ENCODE data around the gene GNAT3. TPM values are rescaled to one million over a fixed set of nuclear protein-coding genes. Genes with fewer than 3 reads are reported as not detected.

Gene GNAT3
- total RNA-seq, 1 experiment from 2014 or later = not detected

- Mint-ChIP-seq H3K36me3 (ENCODE audit: insufficient read depth, unreplicated experiment) (no peaks in the 10 kb centered on the region), H3K4me1 (ENCODE audit: low read depth, unreplicated experiment) (peaks cover 8% of the 10 kb centered on the region), H3K27me3 (ENCODE audit: unreplicated experiment) (no peaks in the 10 kb centered on the region), H3K9me3 (ENCODE audit: low read depth, unreplicated experiment) (no peaks in the 10 kb centered on the region), H3K27ac (ENCODE audit: unreplicated experiment) (no peak overlapping the region), H3K4me3 (ENCODE audit: low read depth, unreplicated experiment) (no peak overlapping the region)
- CTCF ChIA-PET = no interaction called here
- no TSS peak for BruUV-seq (replicated peaks)
- no peak for TF ChIP-seq CTCF (IDR thresholded peaks at IDR 0.05; ENCODE audit: unreplicated experiment)
- DNase-seq = no peak
- intact Hi-C loops (cut with micrococcal nuclease; ENCODE audit: unreplicated experiment) = no loop called here
Observed at GRCh38 chr7:80482950-80483349, 28.9 kb downstream of the GNAT3 start.

- no TSS peak for BruUV-seq (replicated peaks)
- intact Hi-C loops (cut with micrococcal nuclease; ENCODE audit: unreplicated experiment) = no loop called here
- Mint-ChIP-seq H3K36me3 (ENCODE audit: insufficient read depth, unreplicated experiment) (no peaks in the 10 kb centered on the region), H3K27ac (ENCODE audit: unreplicated experiment) (no peak overlapping the region), H3K9me3 (ENCODE audit: low read depth, unreplicated experiment) (no peaks in the 10 kb centered on the region), H3K27me3 (ENCODE audit: unreplicated experiment) (no peaks in the 10 kb centered on the region), H3K4me1 (ENCODE audit: low read depth, unreplicated experiment) (no peaks in the 10 kb centered on the region), H3K4me3 (ENCODE audit: low read depth, unreplicated experiment) (no peak overlapping the region)
- CTCF ChIA-PET = no interaction called here
- no peak for TF ChIP-seq CTCF (IDR thresholded peaks at IDR 0.05; ENCODE audit: unreplicated experiment)
- no peak for DNase-seq
Observed at GRCh38 chr7:80481196-80481884, 30.5 kb downstream of the GNAT3 start.

- Mint-ChIP-seq H3K27ac (ENCODE audit: unreplicated experiment) (no peak overlapping the region), H3K36me3 (ENCODE audit: insufficient read depth, unreplicated experiment) (no peaks in the 10 kb centered on the region), H3K27me3 (ENCODE audit: unreplicated experiment) (no peaks in the 10 kb centered on the region), H3K4me3 (ENCODE audit: low read depth, unreplicated experiment) (no peak overlapping the region), H3K4me1 (ENCODE audit: low read depth, unreplicated experiment) (no peaks in the 10 kb centered on the region), H3K9me3 (ENCODE audit: low read depth, unreplicated experiment) (no peaks in the 10 kb centered on the region)
- no peak for DNase-seq
- CTCF ChIA-PET = no interaction called here
- BruUV-seq (replicated peaks) = no TSS peak
- no peak for TF ChIP-seq CTCF (IDR thresholded peaks at IDR 0.05; ENCODE audit: unreplicated experiment)
- intact Hi-C loops (cut with micrococcal nuclease; ENCODE audit: unreplicated experiment) = no loop called here
Observed at GRCh38 chr7:80480566-80480965, 31.3 kb downstream of the GNAT3 start.

GRCh38 chr7:80478683-80479082, 33.2 kb downstream of the GNAT3 start:
- Mint-ChIP-seq H3K4me3 (ENCODE audit: low read depth, unreplicated experiment) (no peak overlapping the region), H3K27me3 (ENCODE audit: unreplicated experiment) (no peaks in the 10 kb centered on the region), H3K9me3 (ENCODE audit: low read depth, unreplicated experiment) (no peaks in the 10 kb centered on the region), H3K36me3 (ENCODE audit: insufficient read depth, unreplicated experiment) (no peaks in the 10 kb centered on the region), H3K4me1 (ENCODE audit: low read depth, unreplicated experiment) (no peaks in the 10 kb centered on the region), H3K27ac (ENCODE audit: unreplicated experiment) (no peak overlapping the region)
- TF ChIP-seq CTCF (IDR thresholded peaks at IDR 0.05; ENCODE audit: unreplicated experiment) = no peak
- intact Hi-C loops (cut with micrococcal nuclease; ENCODE audit: unreplicated experiment) = no loop called here
- BruUV-seq (replicated peaks) = no TSS peak
- CTCF ChIA-PET = no interaction called here
- DNase-seq = no peak
